GM12878 (cell line): Measurements from ENCODE around the gene CNKSR3. TPM values are rescaled to one million over a fixed set of nuclear protein-coding genes. Genes with fewer than 3 reads are reported as not detected.

ENCODE experiments used
- ATAC-seq: fragments of 200-7000 bp; cut with Tn5 transposase; 3 replicates; pipeline ENCODE4 v1.9.1; 2020; ENCODE audit warnings: mild to moderate bottlenecking, moderate library complexity
- BruUV-seq: library from RNA; stranded (reverse); fragments of 400-500 nt; replicated peaks from 2 replicates; lab custom pipeline; 2021; lab: Mats Ljungman, UMichigan
- CTCF ChIA-PET: fragments of 300-600 bp; sonication (Branson Sonifier 250); formaldehyde crosslinking; extraction: SDS; loops from one replicate; lab custom pipeline; 2021; ENCODE audit warnings: inconsistent platforms; lab: Yijun Ruan, JAX
- POLR2A ChIA-PET: fragments of 350-600 bp; formaldehyde crosslinking; extraction: SDS; loops from one replicate; lab custom pipeline; 2021; ENCODE audit warnings: inconsistent platforms; lab: Charles Lee
- RAD21 ChIA-PET: fragments of 300-600 bp; sonication (Branson Sonifier 250); formaldehyde crosslinking; loops from one replicate; lab custom pipeline; 2023; ENCODE audit warnings: antibody characterized with exemption; ENCODE audit not compliant: unreplicated experiment; lab: Charles Lee
- SMC1A ChIA-PET: fragments of 300-600 bp; sonication (Branson Sonifier 250); formaldehyde crosslinking; loops from one replicate; lab custom pipeline; 2023; ENCODE audit not compliant: unreplicated experiment, uncharacterized antibody; lab: Charles Lee
- DNase-seq: peaks from one replicate; pipeline ENCODE4 v3.0.0-alpha.2; 2011; ENCODE audit warnings: low read depth, low spot score
- FAIRE-seq: peaks from 3 replicates; lab custom pipeline; 2011; peaks lifted over from hg19 to GRCh38; lab: Jason Lieb, UNC
- H2AFZ ChIP-seq: 2 replicates; pipeline ENCODE4 v1.6.0; 2011; ENCODE audit warnings: low read depth, low read length, control low read depth; ENCODE audit not compliant: control insufficient read depth
- H3K27ac ChIP-seq: 2 replicates; pipeline ENCODE4 v1.5.1; 2011; ENCODE audit warnings: control low read depth; ENCODE audit not compliant: control insufficient read depth, insufficient read depth
- H3K27me3 ChIP-seq, 2 experiments: replicated peaks in 1 of 2; 2 replicates each; pipeline versions ENCODE4 v1.6.0 to v1.6.1; 2011; ENCODE audit warnings: low read length in 1 of 2; ENCODE audit not compliant: control insufficient read depth in 2 of 2, insufficient read depth in 2 of 2
- H3K36me3 ChIP-seq, 2 experiments: 2 replicates each; pipeline ENCODE4 v1.5.1; 2011; ENCODE audit warnings: low read length in 1 of 2; ENCODE audit not compliant: control insufficient read depth in 2 of 2, insufficient read depth in 2 of 2
- H3K4me1 ChIP-seq: 2 replicates; pipeline ENCODE4 v1.6.1; 2011; ENCODE audit warnings: mild to moderate bottlenecking, low read length, moderate library complexity, mixed read lengths; ENCODE audit not compliant: control insufficient read depth, insufficient read depth
- H3K4me2 ChIP-seq: 2 replicates; pipeline ENCODE4 v1.6.0; 2011; ENCODE audit warnings: control low read depth; ENCODE audit not compliant: control insufficient read depth, insufficient read depth
- H3K4me3 ChIP-seq: fragments of 200-600 bp; sonication (generic); 2 replicates; pipeline ENCODE4 v1.5.1; 2016
- H3K79me2 ChIP-seq: 2 replicates; pipeline ENCODE4 v1.6.0; 2011; ENCODE audit warnings: low read length; ENCODE audit not compliant: control insufficient read depth, insufficient read depth
- H3K9ac ChIP-seq: 2 replicates; pipeline ENCODE4 v1.8.0; 2011; ENCODE audit warnings: low read length, control low read depth, mixed read lengths; ENCODE audit not compliant: control insufficient read depth, insufficient read depth
- H3K9me3 ChIP-seq: replicated peaks from 3 replicates; pipeline ENCODE4 v1.5.1; 2011; ENCODE audit warnings: mild to moderate bottlenecking, low read length; ENCODE audit not compliant: control insufficient read depth, insufficient read depth
- H4K20me1 ChIP-seq: 2 replicates; pipeline ENCODE4 v1.6.0; 2011; ENCODE audit not compliant: control insufficient read depth, insufficient read depth
- CREM ChIP-seq: IDR thresholded peaks from 2 replicates; pipeline ENCODE4 v1.6.1; 2014; ENCODE audit warnings: antibody characterized with exemption, low read depth
- GABPA ChIP-seq: IDR thresholded peaks from 2 replicates; pipeline ENCODE4 v1.6.1; 2014; ENCODE audit warnings: antibody characterized with exemption, low read depth, mild to moderate bottlenecking, inconsistent platforms
- MEF2A ChIP-seq: IDR thresholded peaks from 2 replicates; pipeline ENCODE4 v1.6.1; 2011; ENCODE audit warnings: low read depth, mild to moderate bottlenecking, low read length, moderate library complexity; ENCODE audit not compliant: insufficient read depth
- NR2C1 ChIP-seq: fragments of 450-650 bp; IDR thresholded peaks from 2 replicates; pipeline ENCODE4 v1.6.1; 2017; ENCODE audit warnings: antibody characterized with exemption, mild to moderate bottlenecking, moderate library complexity
- TAF1 ChIP-seq: IDR thresholded peaks from 2 replicates; pipeline ENCODE4 v1.6.1; 2011; ENCODE audit warnings: mild to moderate bottlenecking, low read depth, low read length, borderline replicate concordance
- YY1 ChIP-seq: IDR thresholded peaks from 2 replicates; pipeline ENCODE4 v1.6.1; 2011; ENCODE audit warnings: low read depth, mild to moderate bottlenecking, low read length
- WGBS: methylation state at CpG from one replicate; pipeline ENCODE4 v1.1.6; 2016; ENCODE audit warnings: low lambda C conversion rate; ENCODE audit not compliant: insufficient replicate concordance, insufficient coverage; ENCODE audit errors: missing lambda C conversion rate; 5-methylcytosine and 5-hydroxymethylcytosine counted together
- in situ Hi-C: fragments of 300-500 bp; cut with MboI; formaldehyde crosslinking; loops from 9 replicates; pipeline ENCODE4 v1.14.3; 2018; ENCODE audit warnings: mixed read lengths
- intact Hi-C: fragments of 100-400 bp; cut with micrococcal nuclease; formaldehyde crosslinking; loops from one replicate; pipeline ENCODE4 v1.14.2; 2022; ENCODE audit not compliant: unreplicated experiment
- polyA plus RNA-seq, 11 experiments: library from polyadenylated mRNA; depleted of rRNA in 4 of 11; unstranded in 6 of 11; stranded (reverse) in 5 of 11; fragments of >200 nt; fragmentation: Nextera tagmentation in 4 of 11; fragmentation: Illumina TruSeq in 1 of 11; extraction: Ambion mirVana in 4 of 11; extraction: Trizol in 1 of 11; gene quantifications; 1 replicate in 1 of 11; 2 replicates in 10 of 11; pipeline versions ENCODE4 v1.2.1 to v1.2.3, GENCODE V29; 2011 to 2016; ENCODE audit warnings: inconsistent platforms in 2 of 11, missing spikeins in 2 of 11, low read depth in 1 of 11
- total RNA-seq, 4 experiments: library from RNA; depleted of rRNA in 3 of 4; stranded (reverse); fragments of >200 nt in 3 of 4; fragmentation: Illumina TruSeq in 1 of 4; extraction: Trizol in 1 of 4; gene quantifications; 2 replicates each; pipeline versions ENCODE4 v1.2.1 to v1.2.3, GENCODE V29; 2013 to 2021
- TF ChIP-seq, protein P1 (sequence below): fragments of 450-650 bp; conservative IDR thresholded peaks from 2 replicates; pipeline ENCODE4 v1.6.1; 2017; ENCODE audit warnings: mild to moderate bottlenecking, moderate library complexity
- TF ChIP-seq, protein P2 (sequence below): fragments of 450-650 bp; IDR thresholded peaks from 2 replicates; pipeline ENCODE4 v1.6.1; 2016; ENCODE audit warnings: mild to moderate bottlenecking, moderate library complexity, borderline replicate concordance

CNKSR3 gene
- total and polyA plus RNA-seq, 10 of the 15 experiments (the other 5 are each of a cell fraction or from before 2014, with no cell fraction given), result under 0.01 to 0.48 (median 0.12) TPM; not detected in 2

DNA sequence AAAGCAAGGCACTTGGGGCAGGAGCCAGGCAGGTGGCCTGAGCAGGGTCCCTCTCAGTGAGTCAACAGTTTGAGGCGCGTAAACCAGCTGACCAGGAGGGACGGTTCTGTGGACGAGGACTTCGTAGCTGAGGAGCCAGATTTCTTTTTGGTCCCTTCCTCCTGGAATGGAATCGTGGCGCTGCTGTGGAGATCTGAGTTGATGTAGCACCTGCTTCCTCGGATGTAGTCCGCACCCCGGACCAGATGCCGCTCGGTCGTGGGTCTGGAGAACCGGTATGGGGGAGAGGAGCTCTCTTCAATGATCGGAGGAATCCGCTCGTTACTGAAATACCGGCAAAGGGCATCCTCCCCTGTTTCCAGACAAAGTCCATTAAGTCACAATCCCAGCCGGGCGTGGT lies 104.2 kb downstream of the CNKSR3 start:
- H3K27ac ChIP-seq, result no peak overlapping the region
- RAD21 ChIA-PET, result no interaction called here
- H3K36me3 ChIP-seq, result no peaks in the 10 kb centered on the region
- H4K20me1 ChIP-seq, result no peaks in the 10 kb centered on the region
- TF ChIP-seq, protein P1, sequence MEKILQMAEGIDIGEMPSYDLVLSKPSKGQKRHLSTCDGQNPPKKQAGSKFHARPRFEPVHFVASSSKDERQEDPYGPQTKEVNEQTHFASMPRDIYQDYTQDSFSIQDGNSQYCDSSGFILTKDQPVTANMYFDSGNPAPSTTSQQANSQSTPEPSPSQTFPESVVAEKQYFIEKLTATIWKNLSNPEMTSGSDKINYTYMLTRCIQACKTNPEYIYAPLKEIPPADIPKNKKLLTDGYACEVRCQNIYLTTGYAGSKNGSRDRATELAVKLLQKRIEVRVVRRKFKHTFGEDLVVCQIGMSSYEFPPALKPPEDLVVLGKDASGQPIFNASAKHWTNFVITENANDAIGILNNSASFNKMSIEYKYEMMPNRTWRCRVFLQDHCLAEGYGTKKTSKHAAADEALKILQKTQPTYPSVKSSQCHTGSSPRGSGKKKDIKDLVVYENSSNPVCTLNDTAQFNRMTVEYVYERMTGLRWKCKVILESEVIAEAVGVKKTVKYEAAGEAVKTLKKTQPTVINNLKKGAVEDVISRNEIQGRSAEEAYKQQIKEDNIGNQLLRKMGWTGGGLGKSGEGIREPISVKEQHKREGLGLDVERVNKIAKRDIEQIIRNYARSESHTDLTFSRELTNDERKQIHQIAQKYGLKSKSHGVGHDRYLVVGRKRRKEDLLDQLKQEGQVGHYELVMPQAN, result no peak
- TF ChIP-seq, protein P2, sequence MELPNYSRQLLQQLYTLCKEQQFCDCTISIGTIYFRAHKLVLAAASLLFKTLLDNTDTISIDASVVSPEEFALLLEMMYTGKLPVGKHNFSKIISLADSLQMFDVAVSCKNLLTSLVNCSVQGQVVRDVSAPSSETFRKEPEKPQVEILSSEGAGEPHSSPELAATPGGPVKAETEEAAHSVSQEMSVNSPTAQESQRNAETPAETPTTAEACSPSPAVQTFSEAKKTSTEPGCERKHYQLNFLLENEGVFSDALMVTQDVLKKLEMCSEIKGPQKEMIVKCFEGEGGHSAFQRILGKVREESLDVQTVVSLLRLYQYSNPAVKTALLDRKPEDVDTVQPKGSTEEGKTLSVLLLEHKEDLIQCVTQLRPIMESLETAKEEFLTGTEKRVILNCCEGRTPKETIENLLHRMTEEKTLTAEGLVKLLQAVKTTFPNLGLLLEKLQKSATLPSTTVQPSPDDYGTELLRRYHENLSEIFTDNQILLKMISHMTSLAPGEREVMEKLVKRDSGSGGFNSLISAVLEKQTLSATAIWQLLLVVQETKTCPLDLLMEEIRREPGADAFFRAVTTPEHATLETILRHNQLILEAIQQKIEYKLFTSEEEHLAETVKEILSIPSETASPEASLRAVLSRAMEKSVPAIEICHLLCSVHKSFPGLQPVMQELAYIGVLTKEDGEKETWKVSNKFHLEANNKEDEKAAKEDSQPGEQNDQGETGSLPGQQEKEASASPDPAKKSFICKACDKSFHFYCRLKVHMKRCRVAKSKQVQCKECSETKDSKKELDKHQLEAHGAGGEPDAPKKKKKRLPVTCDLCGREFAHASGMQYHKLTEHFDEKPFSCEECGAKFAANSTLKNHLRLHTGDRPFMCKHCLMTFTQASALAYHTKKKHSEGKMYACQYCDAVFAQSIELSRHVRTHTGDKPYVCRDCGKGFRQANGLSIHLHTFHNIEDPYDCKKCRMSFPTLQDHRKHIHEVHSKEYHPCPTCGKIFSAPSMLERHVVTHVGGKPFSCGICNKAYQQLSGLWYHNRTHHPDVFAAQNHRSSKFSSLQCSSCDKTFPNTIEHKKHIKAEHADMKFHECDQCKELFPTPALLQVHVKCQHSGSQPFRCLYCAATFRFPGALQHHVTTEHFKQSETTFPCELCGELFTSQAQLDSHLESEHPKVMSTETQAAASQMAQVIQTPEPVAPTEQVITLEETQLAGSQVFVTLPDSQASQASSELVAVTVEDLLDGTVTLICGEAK, result no peak
- TF ChIP-seq CREM (no peak), NR2C1 (no peak), MEF2A (no peak), TAF1 (no peak), YY1 (no peak), GABPA (no peak)
- TF ChIP-seq, all 136 proteins: peak for 0
- ChIA-PET SMC1A (no interaction called here), POLR2A (no interaction called here), CTCF (no interaction called here)
- H2AFZ ChIP-seq, result no peak overlapping the region
- intact Hi-C loops, result no loop called here
- no peak overlapping the region for H3K9ac ChIP-seq
- H3K4me3 ChIP-seq, result no peak overlapping the region
- no peak for FAIRE-seq
- no peaks in the 10 kb centered on the region for H3K27me3 ChIP-seq
- no peaks in the 10 kb centered on the region for H3K9me3 ChIP-seq
- ATAC-seq, result no peak
- no TSS peak for BruUV-seq
- H3K4me1 ChIP-seq, result no peaks in the 10 kb centered on the region
- WGBS, result 80% methylated on average over 20 of the region's 20 CpGs
- in situ Hi-C loops, result no loop called here
- H3K4me2 ChIP-seq, result no peak overlapping the region
- DNase-seq, result no peak
- no peaks in the 10 kb centered on the region for H3K79me2 ChIP-seq
